Panc1 (cell line): ENCODE measurements around the gene RAB21. TPM values are rescaled to one million over a fixed set of nuclear protein-coding genes. Genes with fewer than 3 reads are reported as not detected.

Experiments used
- ATAC-seq: fragments of 200-7000 bp; cut with Tn5 transposase; 2 replicates; pipeline ENCODE4 v1.9.1; 2020; ENCODE audit warnings: mild to moderate bottlenecking, moderate library complexity
- BruUV-seq: library from RNA; stranded (reverse); fragments of 400-500 nt; replicated peaks from 2 replicates; lab custom pipeline; 2021; lab: Mats Ljungman, UMichigan
- CTCF ChIA-PET: fragments of 300-600 bp; sonication (Branson Sonifier 250); formaldehyde crosslinking; loops from one replicate; lab custom pipeline; 2022; ENCODE audit warnings: antibody characterized with exemption; lab: Charles Lee
- POLR2A ChIA-PET: fragments of 300-600 bp; sonication (Branson Sonifier 250); formaldehyde crosslinking; loops from one replicate; lab custom pipeline; 2022; ENCODE audit warnings: antibody characterized with exemption; lab: Charles Lee
- DNase-seq: peaks from one replicate; pipeline ENCODE4 v3.0.0-alpha.2; 2010; ENCODE audit warnings: low read depth, low spot score
- H3K27ac ChIP-seq: 2 replicates; pipeline ENCODE4 v1.5.1; 2011; ENCODE audit warnings: mild to moderate bottlenecking, low read length, inconsistent platforms
- H3K27me3 ChIP-seq: fragments of 200-500 bp; sonication (Bioruptor generic); 2 replicates; pipeline ENCODE4 v1.6.0; 2014; ENCODE audit warnings: low read length, inconsistent platforms; ENCODE audit not compliant: control insufficient read depth, insufficient read depth
- H3K36me3 ChIP-seq: fragments of 200-500 bp; sonication (Bioruptor generic); 2 replicates; pipeline ENCODE4 v1.5.1; 2014; ENCODE audit warnings: inconsistent platforms, mild to moderate bottlenecking, low read length, moderate library complexity; ENCODE audit not compliant: control insufficient read depth, insufficient read depth
- H3K4me1 ChIP-seq: 2 replicates; pipeline ENCODE4 v1.5.1; 2011; ENCODE audit warnings: inconsistent platforms, mild to moderate bottlenecking, low read length, moderate library complexity; ENCODE audit not compliant: control insufficient read depth, insufficient read depth
- H3K4me3 ChIP-seq, 2 experiments: 2 replicates each; pipeline ENCODE4 v1.5.1; 2011 to 2012; ENCODE audit warnings: low read depth in 2 of 2, low read length in 2 of 2, mild to moderate bottlenecking in 2 of 2, inconsistent platforms in 1 of 2, moderate library complexity in 1 of 2
- H3K9me3 ChIP-seq: fragments of 200-500 bp; sonication (Bioruptor generic); 2 replicates; pipeline ENCODE4 v1.5.1; 2014; ENCODE audit warnings: low read depth, mild to moderate bottlenecking, inconsistent platforms, low read length, moderate library complexity; ENCODE audit not compliant: control insufficient read depth, insufficient read depth
- POLR2AphosphoS5 ChIP-seq: IDR thresholded peaks from 2 replicates; pipeline ENCODE4 v1.6.1; 2012; ENCODE audit warnings: mild to moderate bottlenecking, low read depth, low read length, moderate library complexity
- SIN3A ChIP-seq: IDR thresholded peaks from 2 replicates; pipeline ENCODE4 v1.6.1; 2012; ENCODE audit warnings: low read depth, mild to moderate bottlenecking, low read length, moderate library complexity, borderline replicate concordance; ENCODE audit not compliant: insufficient read depth
- TCF7L2 ChIP-seq: IDR thresholded peaks from 2 replicates; pipeline ENCODE4 v1.6.1; 2011; ENCODE audit warnings: mild to moderate bottlenecking, low read depth, low read length, inconsistent platforms
- in situ Hi-C: cut with HindIII; loops from 2 replicates; pipeline ENCODE4 v1.10.0; 2016; ENCODE audit warnings: low sequenced_read_pairs, low pct_unique_long_range_greater_than_20kb
- intact Hi-C: fragments of 100-400 bp; cut with micrococcal nuclease; formaldehyde crosslinking; loops from one replicate; pipeline ENCODE4 v1.10.0; 2022; ENCODE audit not compliant: unreplicated experiment
- total RNA-seq: library from RNA; stranded (reverse); gene quantifications from one replicate; pipeline ENCODE4 v1.2.1, GENCODE V29; 2021; ENCODE audit not compliant: unreplicated experiment
- TF ChIP-seq, protein P1 (sequence below): fragments of 450-650 bp; IDR thresholded peaks from 2 replicates; pipeline ENCODE4 v1.5.1; 2017; ENCODE audit warnings: mild to moderate bottlenecking
- TF ChIP-seq, protein P2 (sequence below), 2 experiments: IDR thresholded peaks; 2 replicates each; pipeline ENCODE4 v1.6.1; 2011 to 2012; ENCODE audit warnings: low read depth in 2 of 2, control low read depth in 1 of 2, low read length in 1 of 2, mild to moderate bottlenecking in 1 of 2, moderate library complexity in 1 of 2; ENCODE audit not compliant: insufficient read depth in 1 of 2

RAB21 gene
- total RNA-seq, 1 experiment from 2014 or later: 57.2 TPM

GRCh38 chr12:71721783-71722505 is 32.7 kb upstream of the RAB21 start:
- no peak for ATAC-seq
- H3K36me3 ChIP-seq: no peaks in the 10 kb centered on the region
- in situ Hi-C loops: no loop called here
- ChIA-PET CTCF (no interaction called here), POLR2A (no interaction called here)
- H3K9me3 ChIP-seq: no peaks in the 10 kb centered on the region
- no peak overlapping the region for H3K4me3 ChIP-seq
- no peaks in the 10 kb centered on the region for H3K4me1 ChIP-seq
- intact Hi-C loops: no loop called here
- no TSS peak for BruUV-seq
- no peak for DNase-seq
- H3K27ac ChIP-seq: no peak overlapping the region
- no peaks in the 10 kb centered on the region for H3K27me3 ChIP-seq
- no peak for TF ChIP-seq TCF7L2
- no peak for TF ChIP-seq SIN3A
- TF ChIP-seq, protein P1, sequence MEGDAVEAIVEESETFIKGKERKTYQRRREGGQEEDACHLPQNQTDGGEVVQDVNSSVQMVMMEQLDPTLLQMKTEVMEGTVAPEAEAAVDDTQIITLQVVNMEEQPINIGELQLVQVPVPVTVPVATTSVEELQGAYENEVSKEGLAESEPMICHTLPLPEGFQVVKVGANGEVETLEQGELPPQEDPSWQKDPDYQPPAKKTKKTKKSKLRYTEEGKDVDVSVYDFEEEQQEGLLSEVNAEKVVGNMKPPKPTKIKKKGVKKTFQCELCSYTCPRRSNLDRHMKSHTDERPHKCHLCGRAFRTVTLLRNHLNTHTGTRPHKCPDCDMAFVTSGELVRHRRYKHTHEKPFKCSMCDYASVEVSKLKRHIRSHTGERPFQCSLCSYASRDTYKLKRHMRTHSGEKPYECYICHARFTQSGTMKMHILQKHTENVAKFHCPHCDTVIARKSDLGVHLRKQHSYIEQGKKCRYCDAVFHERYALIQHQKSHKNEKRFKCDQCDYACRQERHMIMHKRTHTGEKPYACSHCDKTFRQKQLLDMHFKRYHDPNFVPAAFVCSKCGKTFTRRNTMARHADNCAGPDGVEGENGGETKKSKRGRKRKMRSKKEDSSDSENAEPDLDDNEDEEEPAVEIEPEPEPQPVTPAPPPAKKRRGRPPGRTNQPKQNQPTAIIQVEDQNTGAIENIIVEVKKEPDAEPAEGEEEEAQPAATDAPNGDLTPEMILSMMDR: no peak
- TF ChIP-seq, protein P2, sequence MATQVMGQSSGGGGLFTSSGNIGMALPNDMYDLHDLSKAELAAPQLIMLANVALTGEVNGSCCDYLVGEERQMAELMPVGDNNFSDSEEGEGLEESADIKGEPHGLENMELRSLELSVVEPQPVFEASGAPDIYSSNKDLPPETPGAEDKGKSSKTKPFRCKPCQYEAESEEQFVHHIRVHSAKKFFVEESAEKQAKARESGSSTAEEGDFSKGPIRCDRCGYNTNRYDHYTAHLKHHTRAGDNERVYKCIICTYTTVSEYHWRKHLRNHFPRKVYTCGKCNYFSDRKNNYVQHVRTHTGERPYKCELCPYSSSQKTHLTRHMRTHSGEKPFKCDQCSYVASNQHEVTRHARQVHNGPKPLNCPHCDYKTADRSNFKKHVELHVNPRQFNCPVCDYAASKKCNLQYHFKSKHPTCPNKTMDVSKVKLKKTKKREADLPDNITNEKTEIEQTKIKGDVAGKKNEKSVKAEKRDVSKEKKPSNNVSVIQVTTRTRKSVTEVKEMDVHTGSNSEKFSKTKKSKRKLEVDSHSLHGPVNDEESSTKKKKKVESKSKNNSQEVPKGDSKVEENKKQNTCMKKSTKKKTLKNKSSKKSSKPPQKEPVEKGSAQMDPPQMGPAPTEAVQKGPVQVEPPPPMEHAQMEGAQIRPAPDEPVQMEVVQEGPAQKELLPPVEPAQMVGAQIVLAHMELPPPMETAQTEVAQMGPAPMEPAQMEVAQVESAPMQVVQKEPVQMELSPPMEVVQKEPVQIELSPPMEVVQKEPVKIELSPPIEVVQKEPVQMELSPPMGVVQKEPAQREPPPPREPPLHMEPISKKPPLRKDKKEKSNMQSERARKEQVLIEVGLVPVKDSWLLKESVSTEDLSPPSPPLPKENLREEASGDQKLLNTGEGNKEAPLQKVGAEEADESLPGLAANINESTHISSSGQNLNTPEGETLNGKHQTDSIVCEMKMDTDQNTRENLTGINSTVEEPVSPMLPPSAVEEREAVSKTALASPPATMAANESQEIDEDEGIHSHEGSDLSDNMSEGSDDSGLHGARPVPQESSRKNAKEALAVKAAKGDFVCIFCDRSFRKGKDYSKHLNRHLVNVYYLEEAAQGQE (IDR thresholded peaks at IDR 0.05; ENCODE audit: insufficient read depth in 1 of 2, low read depth in 2 of 2, low read length in 1 of 2): no peak
- TF ChIP-seq POLR2AphosphoS5: no peak

DNA sequence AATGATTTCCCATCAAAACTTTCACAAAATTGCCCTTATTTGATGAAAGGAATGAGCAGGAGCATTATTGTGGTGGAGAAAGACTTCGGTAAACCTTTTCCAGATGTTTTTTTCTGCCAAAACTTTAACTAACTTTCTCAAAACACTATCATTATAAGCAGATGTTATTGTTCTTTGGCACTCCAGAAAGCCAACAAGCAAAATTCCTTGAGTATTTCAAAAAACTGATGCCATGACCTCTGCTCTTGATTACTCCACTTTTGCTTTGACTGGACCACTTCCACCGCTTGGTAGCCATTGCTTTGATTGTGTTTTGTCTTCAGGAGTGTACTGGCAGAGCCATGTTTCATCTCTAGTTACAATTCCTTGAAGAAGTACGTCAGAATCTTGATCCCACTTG is 29.7 kb upstream of the RAB21 start:
- no TSS peak for BruUV-seq
- H3K36me3 ChIP-seq: no peaks in the 10 kb centered on the region
- in situ Hi-C loops (no loop called here), intact Hi-C loops (no loop called here)
- no peaks in the 10 kb centered on the region for H3K4me1 ChIP-seq
- H3K27ac ChIP-seq: no peak overlapping the region
- no peaks in the 10 kb centered on the region for H3K27me3 ChIP-seq
- H3K9me3 ChIP-seq: no peaks in the 10 kb centered on the region
- no peak overlapping the region for H3K4me3 ChIP-seq
- POLR2A ChIA-PET: no interaction called here
- TF ChIP-seq, protein P2 (IDR thresholded peaks at IDR 0.05; ENCODE audit: insufficient read depth in 1 of 2, low read depth in 2 of 2, low read length in 1 of 2): no peak
- TF ChIP-seq, protein P1: no peak
- TF ChIP-seq TCF7L2 (no peak), SIN3A (no peak), POLR2AphosphoS5 (no peak)
- CTCF ChIA-PET: no interaction called here
- ATAC-seq (no peak), DNase-seq (no peak)
